NOMO-1 treated with DMSO at 0.1 percent for 48 hours (cell line): ENCODE results near the gene C1QBP.
"Not testable (repeated sequence)": the region's sequence is repeated elsewhere in the genome, so short reads cannot be mapped to it uniquely, and the experiment has no call there.

Source experiments
- DNase-seq: peaks from one replicate; lab custom pipeline; 2025; ENCODE audit not compliant: unreplicated experiment; lab: John Stamatoyannopoulos, UW

C1QBP gene, protein sequence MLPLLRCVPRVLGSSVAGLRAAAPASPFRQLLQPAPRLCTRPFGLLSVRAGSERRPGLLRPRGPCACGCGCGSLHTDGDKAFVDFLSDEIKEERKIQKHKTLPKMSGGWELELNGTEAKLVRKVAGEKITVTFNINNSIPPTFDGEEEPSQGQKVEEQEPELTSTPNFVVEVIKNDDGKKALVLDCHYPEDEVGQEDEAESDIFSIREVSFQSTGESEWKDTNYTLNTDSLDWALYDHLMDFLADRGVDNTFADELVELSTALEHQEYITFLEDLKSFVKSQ

DNA sequence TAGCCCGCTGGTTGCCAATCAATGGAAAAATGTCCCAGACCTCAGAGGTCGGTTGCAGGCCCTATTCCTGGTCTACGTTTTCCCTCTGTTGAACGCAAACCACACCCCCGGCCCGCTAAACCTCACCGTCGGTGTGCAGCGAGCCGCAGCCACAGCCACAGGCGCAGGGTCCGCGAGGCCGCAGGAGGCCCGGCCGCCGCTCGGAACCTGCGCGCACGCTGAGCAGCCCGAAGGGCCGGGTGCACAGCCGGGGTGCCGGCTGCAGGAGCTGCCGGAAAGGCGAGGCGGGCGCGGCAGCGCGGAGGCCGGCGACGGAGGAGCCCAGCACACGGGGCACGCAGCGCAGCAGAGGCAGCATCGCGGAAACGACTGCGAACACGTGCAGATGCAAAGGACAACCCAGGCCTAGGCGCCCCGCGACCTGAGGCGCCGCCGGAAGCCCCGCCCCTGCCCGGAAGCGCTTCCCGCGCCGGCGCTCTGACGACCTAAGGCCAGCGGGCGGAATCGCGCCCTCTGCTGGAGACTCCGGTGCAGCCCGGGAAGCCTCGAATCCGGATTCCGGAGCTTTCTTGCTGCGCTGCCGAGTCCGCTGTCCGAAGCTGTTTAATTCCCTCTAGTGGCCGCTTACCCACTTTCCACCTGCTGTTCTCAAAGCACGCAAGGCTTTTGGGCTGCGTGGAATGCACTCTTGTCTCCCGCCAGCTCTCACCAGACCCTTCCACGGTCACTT, at the start of gene C1QBP:
C1QBP (minus strand) TSS at position 440 of the 730 bp plus-strand sequence; CDS start at position 358, 82 bp downstream.
- DNase-seq, result peak; percentile 94

DNA sequence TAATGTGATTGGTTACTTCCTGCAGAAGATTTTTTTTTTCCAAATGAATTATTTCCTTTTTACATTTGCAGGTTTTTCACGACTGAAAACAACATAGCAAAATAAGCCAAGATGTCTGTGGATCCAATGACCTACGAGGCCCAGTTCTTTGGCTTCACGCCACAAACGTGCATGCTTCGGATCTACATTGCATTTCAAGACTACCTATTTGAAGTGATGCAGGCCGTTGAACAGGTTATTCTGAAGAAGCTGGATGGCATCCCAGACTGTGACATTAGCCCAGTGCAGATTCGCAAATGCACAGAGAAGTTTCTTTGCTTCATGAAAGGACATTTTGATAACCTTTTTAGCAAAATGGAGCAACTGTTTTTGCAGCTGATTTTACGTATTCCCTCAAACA, 49.8 kb upstream of the C1QBP start:
- DNase-seq, result no peak

DNA sequence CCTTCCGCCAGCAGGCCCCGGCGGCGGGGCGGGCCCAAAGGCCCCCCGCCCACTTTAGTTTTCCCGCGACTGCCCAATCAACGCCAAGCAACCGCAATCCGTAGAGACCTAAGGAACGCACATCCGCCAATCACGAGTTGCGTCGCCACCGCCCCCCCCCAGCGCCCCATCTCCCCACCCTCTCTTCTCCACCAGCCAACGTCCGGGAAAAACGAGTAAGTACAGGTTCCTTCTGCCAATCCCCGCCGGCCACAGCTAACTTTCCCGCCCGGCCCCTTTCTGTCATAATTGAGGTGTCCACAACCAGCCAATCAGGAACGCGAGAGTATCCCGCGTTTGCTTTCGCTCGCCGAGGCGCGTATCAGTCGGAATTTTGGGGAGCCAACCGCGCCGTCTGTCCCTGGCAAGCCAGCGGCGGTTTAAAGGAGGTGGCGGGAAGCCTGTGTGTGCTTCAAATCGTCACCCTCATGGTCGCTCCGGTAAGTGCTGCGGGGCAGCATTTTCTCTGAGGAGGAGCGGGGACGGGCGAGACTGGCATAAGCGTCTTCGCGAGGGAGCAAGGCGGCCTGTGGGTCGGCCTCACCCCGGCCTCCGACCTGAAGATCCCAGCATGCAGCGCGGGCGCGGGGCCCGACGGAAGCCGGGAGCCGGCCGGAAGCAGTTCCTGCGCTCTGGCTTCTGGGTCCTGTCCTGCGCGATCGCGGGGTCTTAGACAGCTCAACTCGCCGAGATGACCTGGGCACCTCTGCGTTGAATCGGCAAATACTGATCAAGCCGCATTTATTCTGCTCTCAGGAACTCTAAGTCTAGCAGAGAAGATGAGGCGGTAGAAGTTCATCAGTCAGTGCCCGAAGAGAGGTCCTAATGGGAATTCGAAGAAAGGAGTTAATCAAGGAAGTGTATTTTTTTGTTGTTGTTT, 47.5 kb upstream of the C1QBP start, which contains the start of gene MIS12:
MIS12 (plus strand) TSS at position 361 of the 919 bp plus-strand sequence. CDS start 2,297 bp downstream, outside the sequence.
- DNase-seq, result peak; percentile 99

DNA sequence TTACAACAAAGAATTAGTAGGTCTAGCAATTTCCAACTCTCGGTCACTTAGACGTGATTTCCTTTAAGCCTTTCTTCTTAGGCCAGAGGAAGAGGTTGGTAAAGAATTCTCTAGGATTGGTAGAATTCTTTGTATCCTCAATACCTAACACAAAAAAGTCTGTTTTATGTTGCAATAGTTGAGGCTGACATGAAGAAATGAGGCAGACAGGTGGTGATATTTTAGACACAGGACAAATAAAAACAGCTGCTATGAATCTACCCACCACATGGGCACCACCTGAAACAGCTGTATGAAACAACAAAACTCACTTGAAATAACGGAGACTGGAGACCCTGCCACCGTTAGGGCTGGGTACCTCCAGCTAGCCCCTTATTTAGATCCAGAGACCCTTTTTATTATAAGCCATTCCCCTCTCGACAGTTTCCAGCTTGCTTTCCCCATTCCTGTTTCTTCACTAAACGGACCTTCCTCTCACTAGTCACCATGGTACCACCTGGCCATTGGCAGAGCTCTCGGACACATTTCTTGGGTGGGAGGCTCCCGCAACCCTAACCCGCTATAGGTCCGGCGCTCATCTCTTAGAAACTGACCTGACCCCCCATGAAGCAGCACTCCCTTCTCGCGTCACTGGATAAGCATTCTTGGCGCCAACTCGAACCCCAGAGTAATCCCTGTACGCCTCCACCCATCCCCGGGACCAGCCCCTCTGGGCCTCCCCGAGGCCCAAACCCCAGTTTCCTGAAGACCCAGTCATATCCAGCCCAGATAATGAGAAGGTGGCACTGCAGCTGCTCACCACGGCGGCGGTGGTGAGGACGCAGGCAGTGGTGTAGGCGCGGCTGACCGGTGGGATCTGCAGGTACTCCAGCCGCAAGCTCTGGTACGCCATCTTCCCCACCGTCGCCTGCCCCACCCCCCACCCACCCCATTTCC, 46.6 kb upstream of the C1QBP start, which contains the start of gene DERL2:
DERL2 (minus strand) TSS at position 909 of the 936 bp plus-strand sequence; CDS start at position 892, 17 bp downstream.
- DNase-seq, result no peak

DNA sequence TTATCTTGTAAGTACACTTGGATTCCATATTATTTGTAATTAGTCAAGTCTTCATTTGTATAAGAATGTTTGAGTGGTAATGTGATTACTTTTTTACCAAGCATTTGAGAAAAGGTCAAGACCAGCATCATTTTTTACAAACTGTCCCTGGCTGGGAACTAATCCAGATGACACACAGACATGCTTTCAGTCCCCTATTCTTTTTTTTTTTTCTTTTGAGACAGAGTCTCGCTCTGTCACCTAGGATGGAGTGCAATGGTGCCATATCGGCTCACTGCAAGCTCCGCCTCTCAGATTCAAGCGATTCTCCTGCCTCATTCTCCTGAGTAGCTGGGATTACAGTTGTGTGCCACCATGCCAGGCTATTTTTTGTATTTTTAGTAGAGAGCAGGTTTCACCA, 42.5 kb upstream of the C1QBP start:
- DNase-seq, result no peak

DNA sequence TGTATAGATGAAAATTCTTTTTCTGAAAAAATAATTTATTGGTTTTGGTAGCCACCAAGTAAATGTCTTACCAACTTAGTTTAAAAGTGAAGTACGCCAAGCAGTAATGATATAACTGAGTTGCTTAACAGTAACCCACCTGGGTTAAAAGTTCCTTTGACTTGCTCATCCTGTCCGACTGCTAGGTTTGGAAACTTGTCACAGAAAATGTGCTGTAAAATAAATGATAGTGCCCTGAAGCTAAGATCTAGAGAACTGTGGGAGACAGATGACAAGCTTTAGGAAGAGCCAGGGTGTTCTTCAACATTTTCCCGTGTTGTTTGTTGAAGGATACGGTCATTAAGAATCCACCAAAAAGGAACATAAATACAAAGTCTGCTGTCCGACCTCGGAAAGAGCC, 42.0 kb upstream of the C1QBP start:
- DNase-seq, result no peak

DNA sequence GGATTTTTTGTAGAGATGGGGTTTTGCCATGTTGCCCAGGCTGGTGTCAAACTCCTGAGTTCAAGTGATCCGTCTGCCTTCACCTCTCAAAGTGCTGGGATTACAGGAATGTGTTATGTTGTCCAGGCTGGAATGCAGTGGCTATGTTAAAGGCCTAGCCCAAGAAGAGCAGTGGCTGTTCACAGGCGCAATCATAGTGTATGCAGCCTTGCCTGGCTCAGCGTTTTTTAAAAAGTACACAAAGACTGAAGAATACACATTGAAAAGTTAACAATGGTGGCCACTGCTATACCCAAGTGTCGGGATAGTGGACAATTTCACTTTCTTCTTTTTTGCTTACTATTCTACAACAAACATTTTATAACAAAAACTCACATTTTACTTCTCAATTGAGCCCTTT, 40.0 kb upstream of the C1QBP start:
- no peak for DNase-seq

DNA sequence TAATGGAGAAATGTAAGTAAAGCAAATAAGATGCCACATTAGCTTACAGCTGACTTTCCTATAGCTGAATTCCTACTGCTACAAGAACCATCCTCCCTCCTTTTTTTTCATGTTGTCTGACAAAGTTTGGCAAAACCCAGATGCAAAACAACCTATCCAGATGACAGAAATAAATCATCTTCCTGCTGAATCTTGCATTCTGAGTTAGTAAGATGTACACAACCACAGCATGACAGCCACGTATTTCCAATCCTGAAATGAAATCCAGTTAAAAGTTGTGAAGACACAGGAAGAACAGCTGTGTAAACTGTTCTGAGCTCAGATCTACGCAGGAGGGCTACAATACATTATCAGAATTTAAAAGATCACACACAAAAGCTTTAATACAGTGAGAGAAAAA, 35.0 kb upstream of the C1QBP start:
- DNase-seq, result no peak

DNA sequence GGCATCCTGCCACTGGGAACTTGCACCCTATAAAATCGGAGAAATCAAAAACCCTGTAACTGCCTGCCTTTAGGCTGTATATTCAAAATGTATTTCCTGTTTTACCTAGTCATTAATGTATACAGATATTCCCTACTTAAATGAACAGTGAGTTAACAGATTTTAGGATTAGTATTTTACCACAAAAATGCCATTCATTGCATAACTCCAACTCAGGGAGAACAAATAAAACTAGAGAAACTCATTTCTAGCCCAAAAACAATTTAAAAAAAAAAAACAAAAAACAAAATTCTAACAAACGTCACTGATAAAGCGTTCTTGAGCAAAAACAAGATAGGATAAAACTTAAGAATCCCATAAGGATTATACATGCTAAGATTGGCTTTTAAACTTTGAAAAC, 33.6 kb upstream of the C1QBP start:
- DNase-seq, result no peak

DNA sequence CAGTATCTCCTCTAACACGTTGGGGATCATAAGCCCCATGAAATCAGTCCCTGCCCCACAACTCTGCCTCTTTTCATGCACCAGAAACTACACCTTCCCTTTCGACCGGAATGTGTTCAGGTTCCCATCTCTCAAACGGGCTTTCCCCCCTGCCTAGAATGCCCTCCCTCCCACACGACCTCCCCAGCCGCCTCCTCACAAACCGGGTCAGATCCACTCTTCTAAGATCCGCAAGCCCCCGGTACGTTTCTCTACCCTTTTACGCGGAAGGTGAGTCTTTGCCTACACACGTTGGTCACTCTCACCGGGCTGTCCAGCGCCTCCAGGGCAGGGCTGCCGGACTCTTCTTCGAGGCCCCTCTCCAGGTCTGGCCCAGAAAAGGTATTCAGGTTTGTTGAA, 29.1 kb upstream of the C1QBP start:
- DNase-seq, result no peak

DNA sequence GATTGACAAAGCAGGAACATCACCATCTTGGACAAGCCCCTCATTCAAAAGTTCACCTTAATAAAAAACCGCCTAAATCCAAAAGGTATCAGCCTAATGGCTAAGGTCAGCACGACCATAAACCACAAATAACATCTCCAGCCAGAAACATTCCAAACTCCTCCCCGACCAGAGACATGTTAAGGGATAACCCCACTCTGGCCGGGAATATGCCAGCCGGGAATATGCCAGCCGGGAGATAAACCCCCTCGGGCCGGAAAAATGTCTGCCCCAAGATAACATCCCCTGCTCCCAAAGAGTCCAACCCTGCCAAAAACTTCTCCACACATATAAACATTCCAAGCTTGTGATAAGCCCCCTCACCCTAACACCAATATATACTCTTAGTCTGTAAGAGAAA, 28.5 kb upstream of the C1QBP start:
- DNase-seq, result no peak

DNA sequence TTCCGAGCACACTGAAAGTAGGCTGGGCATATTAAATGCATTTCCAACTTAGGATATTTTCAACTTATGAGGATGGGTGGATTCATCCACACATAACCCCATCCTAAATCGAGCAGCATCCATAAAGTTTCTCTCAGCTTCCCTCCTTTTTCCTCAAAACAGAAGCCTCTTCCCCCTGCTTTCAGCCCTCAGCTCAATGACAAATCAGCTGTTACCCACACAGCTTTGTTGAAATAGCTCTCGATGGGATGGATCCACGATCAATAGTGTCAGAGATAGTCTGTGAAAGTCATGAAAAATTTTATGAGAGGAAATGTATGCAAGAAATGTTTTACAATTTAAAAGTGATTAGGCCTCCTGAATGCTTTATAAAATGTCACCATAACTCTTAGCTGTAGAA, 27.3 kb upstream of the C1QBP start:
- DNase-seq, result no peak

DNA sequence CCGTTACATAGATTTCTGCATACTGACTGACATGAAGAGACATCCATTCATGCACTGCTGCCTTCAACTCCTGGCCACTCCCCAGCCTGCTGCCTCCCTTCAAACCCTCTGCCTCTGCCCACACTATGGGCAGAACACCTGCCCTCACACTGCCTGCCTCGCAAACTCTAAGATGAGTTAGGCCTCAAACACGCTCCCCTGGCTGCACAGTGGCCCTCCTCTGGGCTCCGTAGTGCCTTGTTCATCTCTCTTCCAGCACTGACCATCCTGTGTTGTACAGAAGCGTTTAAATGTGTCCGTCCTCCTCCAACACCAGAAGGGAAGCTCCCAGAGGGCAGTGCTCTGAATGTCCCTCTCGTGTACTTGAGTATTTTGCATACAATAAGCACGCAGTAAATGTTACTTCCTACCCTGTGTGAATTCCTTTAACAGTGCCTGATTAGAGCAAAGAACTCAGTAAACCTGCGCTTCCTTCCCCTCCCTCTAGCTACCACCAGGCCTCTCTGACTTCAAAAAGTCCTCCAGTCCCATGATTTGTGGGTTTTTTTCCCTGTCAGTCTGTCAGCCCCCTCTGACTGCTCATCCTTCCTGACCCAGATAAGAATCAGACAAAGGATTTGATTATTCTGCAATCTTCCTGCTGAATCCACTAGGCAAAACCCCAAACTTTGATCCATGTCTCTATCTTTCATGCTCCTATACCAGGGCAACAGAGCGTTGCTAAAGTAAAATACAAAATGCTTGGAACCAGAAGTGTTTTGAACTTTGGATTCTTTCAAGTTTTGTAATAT, 26.0 kb upstream of the C1QBP start:
- no peak for DNase-seq

DNA sequence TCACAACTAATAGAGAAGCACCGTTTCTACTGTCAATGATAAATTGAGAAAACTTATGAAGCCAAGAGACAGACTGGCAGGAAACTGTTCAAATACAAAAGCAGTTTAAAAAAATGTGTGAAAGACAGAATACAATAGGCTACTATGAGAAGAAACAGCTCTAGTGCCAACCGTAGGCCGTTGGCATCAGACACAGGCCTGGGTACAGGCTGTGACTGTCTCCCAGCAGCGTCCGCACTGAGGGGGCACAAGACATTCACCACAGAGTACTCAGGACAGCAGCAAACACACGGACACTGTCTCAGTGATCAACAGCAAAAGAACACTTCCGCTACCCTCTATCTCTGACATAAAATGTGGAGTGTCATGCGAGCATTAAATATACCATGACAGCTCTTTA, 7.8 kb upstream of the C1QBP start:
- no peak for DNase-seq

DNA sequence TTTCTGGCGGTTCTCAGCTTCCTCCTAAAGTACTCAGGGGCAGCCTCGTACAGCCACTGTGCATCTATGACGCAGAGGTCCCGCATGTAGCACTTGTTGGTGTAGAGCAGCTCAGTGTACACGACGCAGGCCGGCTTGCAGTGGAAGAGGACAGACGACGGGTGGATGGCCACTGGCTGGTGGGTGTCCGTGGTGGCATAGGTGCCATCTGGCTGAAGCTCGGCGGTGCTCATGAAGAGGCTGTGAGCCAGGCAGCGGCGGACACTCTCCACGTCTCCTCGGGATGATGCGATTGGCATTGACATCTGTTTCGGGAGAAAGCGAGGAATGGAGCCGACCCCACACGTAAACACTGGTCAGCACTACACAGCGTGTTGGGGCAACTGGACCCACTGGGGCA, 5.3 kb upstream of the C1QBP start:
- DNase-seq, result no peak

DNA sequence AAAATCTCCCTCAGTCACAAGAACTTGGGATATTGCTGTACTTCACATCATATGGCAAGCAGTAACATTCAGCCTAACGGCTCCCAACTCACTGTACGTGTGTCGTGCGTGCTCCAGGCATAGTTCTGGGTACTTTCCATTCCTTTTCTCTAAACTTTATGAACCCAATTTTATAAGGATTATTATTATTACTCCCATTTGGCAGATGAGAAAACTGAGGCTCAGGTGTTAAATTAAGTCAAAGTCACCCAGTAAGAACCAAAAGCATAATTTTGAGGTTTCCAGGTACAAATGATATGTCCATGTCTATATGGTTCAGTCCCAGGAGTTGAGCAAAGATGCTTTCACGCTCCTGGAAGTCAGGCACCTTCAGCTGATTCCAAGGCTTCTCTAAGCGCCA, 4.8 kb upstream of the C1QBP start:
- DNase-seq, result no peak

DNA sequence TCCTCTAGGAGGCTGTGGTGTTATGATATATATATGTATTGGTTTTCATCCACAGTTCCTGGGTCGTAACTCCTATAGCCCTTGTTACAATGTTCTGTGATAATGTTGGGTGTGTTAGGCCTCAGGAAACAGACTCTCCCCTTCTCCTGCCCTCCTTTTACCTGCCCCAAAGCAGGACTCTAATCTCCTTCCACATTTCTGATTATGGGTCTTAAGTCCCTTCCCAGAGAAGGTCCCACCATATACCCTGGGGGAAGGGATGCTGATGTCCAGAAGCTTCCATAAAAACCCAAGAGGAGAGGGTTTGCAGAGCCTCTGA, 450 bp upstream of the C1QBP start:
- no peak for DNase-seq

DNA sequence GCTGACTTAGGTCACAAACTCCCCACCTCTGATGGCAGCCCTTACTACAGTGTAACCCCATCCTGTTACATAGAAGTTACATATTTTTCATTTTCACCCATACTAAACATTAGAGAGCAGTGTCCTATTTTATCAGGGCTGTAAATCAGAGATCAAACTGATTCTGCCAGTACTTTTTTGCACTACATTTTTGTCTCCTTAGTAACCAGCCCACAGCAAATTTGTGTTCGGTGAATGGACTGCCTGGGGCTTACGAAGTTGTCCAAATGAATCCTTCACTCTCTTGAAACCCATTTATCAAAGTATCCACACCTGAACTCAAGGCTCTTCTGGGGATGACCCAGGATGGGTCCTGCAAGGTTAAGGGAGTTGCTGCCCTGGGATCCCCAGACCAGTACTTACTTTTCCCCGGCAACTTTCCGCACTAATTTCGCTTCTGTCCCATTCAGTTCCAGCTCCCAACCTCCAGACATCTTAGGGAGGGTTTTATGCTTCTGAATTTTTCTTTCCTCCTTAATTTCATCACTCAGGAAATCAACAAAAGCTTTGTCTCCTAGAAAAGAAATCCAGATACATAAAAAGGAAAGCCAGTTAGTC, 1.1 kb downstream of the C1QBP start:
- no peak for DNase-seq

DNA sequence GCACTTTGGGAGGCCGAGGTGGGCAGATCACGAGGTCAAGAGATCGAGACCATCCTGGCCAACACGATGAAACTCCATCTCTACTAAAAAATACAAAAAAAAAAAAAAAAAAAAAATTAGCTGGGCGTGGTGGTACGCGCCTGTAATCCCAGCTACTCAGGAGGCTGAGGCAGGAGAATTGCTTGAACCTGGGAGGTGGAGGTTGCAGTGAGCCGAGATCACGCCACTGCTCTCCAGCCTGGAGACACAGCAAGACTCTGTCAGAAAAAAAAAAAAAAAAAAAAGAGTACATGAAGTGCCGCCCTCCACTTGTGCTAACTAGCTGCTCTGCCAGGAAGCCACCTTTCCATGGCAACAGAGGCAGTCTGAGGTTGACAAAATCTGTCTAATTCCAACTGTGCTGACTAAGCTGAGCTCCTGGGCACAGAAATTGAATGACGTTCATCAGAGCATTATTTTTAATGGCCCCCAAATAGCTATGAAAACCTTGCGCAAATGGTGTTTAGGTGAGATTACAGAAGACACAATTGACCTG, 3.1 kb downstream of the C1QBP start:
- DNase-seq, result not testable (repeated sequence)
